Stimulated activated CD4-positive, alpha-beta T cell treated with anti-CD3 and anti-CD28 coated beads, Interleukin-1b, Interleukin-23, amount 100 ng/mL, for 1 hour (primary cell): ENCODE data around the gene MORC1.
"Not testable (repeated sequence)": the region's sequence is repeated elsewhere in the genome, so short reads cannot be mapped to it uniquely, and the experiment has no call there.

Source experiments
- DNase-seq, 2 donors: peaks; one replicate each; pipeline ENCODE4 v3.0.0-alpha.2; 2020; ENCODE audit warnings: low read depth in 2 of 2

Gene MORC1, protein sequence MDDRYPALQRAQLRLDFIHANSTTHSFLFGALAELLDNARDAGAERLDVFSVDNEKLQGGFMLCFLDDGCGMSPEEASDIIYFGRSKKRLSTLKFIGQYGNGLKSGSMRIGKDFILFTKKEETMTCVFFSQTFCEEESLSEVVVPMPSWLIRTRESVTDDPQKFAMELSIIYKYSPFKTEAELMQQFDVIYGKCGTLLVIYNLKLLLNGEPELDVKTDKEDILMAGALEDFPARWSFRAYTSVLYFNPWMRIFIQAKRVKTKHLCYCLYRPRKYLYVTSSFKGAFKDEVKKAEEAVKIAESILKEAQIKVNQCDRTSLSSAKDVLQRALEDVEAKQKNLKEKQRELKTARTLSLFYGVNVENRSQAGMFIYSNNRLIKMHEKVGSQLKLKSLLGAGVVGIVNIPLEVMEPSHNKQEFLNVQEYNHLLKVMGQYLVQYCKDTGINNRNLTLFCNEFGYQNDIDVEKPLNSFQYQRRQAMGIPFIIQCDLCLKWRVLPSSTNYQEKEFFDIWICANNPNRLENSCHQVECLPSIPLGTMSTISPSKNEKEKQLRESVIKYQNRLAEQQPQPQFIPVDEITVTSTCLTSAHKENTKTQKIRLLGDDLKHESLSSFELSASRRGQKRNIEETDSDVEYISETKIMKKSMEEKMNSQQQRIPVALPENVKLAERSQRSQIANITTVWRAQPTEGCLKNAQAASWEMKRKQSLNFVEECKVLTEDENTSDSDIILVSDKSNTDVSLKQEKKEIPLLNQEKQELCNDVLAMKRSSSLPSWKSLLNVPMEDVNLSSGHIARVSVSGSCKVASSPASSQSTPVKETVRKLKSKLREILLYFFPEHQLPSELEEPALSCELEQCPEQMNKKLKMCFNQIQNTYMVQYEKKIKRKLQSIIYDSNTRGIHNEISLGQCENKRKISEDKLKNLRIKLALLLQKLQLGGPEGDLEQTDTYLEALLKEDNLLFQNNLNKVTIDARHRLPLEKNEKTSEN

DNA sequence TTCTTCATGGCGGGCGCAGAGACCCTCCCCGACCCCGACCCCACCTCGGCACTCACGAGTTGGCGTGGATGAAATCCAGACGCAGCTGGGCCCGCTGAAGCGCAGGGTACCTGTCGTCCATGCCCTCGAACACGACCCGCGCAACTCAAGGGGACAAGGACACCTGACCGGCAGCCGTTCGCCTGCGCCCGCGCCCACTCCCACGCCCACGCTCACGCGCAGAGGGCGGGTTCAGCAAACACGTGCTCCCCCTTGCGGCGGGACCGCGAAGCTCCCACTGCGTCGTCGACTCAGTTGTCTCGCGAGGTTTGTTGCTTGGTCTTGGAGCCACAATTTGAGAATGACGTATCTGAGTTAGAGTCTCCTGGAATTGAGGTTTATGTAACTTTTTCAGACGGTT, at the start of gene MORC1:
TSS of gene MORC1 (minus strand) at position 196 of the 400 bp plus-strand sequence. CDS start at position 121, 75 bp downstream.
- DNase-seq: no peak

DNA sequence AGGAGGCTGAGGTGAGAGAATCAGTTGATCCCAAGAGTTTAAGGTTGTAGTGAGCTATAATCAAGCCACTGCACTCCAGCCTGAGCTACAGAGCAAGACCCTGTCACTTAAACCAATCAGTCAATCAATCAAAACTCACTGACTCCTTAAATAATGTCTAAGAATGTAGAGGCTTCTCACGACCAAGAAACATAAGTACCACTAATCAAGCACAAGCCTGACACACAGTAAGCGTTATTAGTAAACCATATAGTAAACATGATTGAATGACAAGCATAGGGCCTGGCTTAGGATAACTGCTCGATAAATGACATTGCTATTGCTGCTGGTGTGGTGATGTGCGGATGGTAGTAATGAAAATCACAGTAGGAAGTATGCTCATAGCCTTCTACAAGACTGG, 48.0 kb upstream of the MORC1 start:
- DNase-seq: no peak

DNA sequence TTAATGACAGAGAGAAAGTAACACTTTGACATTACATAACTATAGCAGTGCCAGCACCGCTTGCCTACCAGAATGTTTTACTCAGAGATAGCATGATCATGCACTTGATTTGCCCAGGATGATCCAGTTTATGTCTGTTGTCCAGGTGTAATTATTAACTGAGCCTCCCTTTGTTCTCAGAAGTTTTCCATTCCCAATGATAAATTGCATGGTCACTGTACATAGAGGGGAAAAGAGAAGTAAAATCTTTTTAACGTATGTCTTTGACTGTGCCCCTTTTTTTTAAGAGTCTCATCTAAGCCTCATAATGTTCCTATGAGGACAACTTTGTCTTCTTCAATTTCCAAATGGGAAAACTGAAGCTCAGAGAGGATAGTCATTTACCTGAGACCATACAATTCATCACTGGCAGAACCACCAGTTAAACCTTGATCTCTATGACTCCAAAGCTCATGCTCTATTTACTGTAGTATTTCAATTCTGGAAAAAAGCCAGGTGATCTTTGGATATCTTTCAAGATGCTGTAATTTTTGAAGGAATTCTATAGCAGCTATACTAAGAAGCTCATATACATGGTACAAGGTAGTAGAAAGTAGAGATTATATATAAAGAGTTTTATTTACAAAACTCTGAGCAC, 43.7 kb upstream of the MORC1 start:
- no peak for DNase-seq

DNA sequence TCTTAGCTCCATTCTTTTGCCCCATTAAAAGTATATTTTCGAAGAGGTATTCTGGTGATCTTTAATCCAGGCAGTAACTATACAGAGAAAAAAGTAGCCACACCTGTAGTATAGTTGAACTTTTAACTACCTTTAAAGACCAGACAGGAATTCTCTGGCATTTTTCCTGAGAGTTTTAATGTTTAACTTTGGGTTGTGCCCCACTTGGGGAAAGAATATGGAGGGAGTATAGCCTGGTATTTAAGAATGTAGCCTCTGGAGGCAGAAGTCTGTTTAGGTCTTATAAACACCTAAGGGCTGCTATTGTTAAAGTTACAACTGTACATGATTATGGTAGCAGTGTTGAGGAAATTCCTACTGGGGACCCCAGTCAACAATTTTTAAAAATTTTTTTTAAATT, 37.9 kb upstream of the MORC1 start:
- no peak for DNase-seq

DNA sequence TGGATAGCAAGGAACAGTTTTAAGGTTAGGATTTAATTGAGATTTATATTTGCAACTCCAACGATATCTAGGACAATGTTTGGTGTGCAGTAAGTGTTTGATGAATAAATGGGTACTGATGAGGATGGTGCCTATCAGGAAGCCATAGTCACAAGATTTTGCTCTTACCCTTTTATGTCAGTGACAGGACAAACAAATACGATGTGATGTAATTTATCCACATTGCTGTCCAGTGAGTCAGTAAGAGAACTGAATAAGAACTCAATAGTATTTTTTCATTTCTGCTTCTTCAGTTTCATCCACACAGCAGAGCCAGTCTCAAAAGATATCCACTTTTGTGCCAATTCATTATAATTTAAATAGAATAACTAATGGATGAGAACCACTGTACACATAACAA, 37.0 kb upstream of the MORC1 start:
- no peak for DNase-seq

DNA sequence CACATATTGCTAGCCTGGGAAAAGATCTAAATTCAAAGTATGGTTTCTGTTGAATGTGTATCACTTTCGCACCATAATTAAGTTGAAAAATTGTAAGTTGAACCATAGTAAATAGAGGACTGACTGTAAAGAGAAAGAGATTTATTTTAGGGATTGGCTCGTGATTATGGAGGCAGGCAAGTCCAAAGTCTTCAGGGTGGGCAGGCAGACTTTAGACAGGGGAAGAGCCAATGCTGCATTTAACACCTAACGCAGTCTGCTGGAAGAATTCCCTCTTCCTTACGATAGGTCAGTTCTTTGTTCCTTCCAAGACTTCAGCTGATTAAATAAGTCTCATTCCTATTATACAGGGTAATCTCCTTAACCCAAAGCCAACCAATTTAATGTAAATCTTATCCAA, 34.4 kb upstream of the MORC1 start:
- no peak for DNase-seq

DNA sequence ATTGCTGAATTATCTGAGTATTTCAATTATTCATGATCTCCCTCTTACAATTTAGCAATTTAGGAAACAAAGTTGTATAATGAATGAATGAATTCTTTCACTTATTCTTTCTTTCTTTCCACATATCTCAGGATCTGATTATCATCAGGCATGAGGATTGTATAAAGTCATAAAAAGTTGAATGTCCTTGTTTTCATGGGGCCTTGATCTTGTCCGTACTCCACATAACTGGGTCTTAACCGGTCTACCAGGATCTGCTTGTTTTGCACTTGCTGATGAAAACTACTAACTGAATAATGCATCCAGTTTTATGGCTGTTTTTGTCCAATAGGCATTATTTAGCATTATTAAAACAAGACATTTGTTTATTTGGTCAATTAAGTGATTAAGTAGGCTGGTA, 31.1 kb upstream of the MORC1 start:
- DNase-seq: no peak

DNA sequence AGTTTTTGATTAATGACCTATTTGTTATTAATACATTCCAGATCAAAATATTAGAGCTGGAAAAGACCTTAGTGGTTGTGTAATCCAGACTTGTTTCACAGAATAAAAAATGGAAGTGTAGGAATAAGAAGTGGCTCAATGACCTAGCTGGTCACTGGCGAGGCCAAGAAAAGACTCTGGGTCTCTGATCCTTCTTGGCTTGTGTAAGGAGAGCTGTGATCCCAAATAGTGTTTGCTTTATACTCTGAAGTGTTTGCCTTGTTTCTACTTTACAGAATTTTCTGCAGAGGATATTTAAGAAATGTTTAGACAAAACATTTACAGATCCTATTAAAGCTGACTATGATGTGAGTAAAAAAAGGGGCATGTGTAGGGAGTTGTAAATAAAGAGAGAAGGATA, 25.7 kb upstream of the MORC1 start:
- DNase-seq: no peak

DNA sequence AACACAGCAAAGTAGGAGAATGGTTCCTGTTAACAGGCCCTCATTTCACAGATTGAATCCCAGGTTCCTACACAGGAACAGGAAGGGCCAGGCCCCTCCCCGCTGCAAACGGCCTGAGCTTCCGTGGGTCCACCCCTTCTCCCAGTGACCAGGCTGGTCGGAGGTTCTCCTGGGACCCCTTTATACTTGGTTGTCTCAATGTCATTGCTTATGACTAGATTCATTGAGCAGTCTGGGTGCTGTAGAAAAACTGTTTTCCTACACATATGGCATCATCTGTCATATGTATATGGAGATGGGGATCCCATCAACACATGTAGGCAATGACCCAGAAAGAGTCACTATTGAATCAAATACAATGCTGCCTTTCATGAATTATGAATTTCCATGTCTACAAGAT, 22.4 kb upstream of the MORC1 start:
- no peak for DNase-seq

DNA sequence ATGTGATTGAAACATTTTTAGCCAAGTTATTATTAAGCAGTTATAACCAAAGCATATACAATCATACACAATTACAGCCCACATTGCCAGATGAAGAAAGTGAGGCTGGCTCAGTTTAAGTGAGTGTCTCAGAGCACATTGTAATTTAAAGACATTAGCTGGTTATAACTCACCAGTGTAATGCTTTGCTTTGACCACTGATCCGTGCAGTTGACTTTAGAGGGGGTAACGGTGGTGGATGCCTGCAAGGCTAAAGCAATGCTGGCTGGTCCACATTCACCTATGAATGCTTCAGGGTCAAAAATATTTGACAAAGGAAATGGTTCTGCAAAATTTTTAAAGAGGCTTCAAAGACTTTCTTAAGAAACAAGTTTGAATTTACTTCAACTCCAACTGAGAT, 19.8 kb upstream of the MORC1 start:
- DNase-seq: no peak

DNA sequence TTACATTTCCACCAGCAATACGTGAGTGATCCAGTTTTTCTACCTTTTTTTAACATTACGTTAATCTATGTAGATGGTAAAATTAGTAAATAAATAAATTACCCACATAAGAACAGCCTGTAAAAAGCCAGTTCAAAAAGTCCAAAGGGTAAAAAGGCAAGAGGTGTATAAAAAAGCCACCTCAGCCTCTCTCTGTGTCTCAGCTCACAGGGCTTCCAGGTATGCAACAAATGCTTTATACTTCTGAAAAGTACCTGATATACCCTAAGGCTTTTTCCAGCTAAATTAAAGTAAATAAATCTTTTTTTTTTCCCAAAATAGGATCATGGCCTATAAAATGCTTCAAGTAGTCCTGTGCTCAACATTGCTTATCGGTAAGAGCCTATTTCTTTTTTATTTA, 18.6 kb upstream of the MORC1 start, which contains the start of gene C3orf85:
TSS of gene C3orf85 (plus strand) at position 197 of the 400 bp plus-strand sequence. CDS start at position 326, 129 bp downstream.
- no peak for DNase-seq

DNA sequence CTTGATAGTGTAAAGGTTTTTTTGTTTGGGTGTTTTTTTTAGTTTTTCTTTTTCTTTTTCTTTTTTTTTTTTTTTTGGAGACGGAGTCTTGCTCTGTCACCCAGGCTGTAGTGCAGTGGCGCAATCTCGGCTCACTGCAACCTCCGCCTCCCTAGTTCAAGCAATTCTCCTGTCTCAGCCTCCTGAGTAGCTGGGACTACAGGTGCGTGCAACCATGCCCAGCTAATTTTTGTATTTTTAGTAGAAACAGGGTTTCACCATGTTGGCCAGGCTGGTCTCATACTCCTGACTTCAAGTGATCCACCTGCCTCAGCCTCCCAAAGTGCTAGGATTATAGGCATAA, 15.5 kb upstream of the MORC1 start:
- DNase-seq: not testable (repeated sequence)

DNA sequence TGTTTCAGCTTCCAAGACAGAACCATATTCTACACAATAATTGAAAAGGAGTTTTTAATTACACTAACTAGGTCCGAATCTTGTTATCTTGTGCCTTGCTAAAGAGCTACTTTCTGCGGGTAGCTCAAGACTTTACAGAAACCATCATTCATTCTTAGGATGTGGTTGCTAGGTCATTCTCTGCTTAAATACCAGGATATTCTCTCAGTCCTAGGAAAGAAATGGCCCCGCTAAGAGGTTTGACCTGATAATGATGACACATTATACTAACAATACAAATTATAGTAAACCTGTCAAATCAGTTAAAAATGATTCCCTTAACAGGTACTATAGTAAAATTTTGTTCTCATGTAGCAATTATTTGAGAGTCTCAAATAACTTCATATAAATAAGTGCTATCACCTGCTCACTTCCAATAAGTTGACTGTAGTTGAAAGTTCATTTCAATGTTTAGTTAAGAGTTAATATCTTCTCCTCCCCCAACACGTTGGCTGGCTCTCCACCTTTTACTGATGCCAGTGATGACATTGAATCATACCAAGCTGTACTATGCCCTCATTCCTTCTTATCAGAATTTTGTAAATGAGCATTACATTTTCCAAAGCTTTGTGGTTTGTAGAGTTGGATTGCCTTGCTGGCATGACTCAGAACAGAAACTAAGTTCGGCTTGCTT, 15.0 kb upstream of the MORC1 start:
- DNase-seq: no peak

DNA sequence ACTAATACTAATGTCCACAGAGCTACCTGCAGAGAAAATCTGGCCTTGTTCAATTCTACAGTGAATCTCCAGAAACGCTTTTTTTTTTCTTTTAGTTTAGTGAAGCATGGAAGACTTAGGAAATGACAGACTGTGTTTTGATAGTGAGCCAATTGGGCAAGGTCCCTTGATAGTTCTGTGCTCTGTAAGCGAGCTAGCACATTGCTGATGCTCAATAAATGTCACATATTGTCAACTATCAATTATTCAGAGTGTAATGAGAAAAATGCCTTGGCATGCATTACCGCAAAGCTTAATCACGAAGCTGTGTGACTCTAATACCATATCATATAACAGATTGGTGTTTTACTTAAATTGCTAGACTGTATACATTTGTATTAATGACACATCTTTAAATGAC, 13.3 kb upstream of the MORC1 start:
- DNase-seq: no peak

DNA sequence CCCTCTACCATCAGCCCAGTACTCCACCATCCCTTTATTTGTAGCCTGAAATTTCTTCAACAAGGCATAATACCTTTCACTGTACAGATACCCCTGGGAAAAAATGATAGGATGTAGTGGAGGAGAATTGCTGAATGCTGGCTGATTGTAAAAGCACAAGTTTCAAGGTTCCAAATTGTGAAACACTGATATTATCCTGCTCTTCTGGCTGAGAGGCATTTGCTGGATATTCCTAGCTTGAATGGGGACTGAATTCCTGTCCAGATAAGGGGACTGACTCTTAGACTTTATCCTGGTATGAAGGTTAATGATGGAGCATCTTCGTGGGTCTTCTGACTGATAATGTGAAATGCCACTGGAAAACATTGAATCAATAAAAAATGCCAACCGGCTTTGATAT, 9.6 kb upstream of the MORC1 start:
- DNase-seq: no peak

DNA sequence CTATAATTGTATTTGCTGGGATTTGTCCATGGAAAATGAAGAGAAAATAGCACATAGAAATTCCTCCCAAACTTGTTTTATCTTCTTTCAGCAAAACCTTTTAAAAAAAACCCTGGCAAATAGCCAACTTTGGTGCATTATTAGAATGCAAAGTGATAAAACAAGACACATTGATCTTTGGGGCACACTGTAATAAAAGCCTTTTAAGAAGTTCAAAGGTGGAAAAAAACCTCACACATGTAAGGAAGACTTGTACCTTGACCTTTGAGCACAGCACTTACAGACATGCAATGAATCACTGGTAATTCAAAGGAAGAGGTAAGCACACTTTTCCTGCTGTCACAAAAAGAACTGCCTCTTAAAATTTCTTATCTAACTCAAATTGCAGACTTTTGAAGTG, 8.0 kb upstream of the MORC1 start:
- no peak for DNase-seq

DNA sequence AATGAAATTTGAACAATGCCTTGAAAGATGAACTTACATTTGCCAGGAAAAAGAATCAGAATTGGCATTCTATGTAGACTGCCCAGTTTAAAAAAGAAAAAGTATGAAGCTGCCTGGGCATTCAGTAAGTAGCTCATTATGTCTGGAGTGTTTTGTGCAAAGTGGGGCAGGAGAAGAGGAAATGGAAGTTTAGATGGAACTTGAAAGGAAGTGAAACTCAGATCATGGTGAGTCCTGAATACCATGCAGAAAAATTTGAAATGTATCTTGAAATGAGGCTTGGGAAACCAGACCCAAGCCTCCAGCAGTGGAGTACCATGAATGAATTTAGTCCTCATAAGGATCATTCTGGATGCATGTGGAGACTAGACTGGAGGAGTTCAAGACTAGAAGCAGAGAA, 4.8 kb upstream of the MORC1 start:
- no peak for DNase-seq

DNA sequence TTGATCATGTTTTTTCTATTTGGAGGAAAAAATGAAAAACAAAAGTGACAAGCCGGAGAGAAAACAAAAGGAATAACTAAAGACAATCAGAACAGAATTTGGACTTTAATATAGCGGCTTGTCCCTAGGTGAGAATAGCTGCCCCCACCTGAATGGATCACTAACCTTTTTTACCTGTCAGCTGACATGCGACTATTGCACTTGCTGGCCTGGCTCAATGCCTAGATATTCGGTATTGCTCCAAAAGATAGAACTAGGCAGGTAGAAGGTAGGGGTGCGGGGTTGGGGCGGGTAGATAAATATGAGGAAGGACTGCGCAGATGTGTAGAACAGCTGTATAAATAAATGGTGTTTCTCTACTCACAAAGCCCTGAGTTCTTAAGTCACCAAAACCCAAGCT, 650 bp upstream of the MORC1 start:
- no peak for DNase-seq

DNA sequence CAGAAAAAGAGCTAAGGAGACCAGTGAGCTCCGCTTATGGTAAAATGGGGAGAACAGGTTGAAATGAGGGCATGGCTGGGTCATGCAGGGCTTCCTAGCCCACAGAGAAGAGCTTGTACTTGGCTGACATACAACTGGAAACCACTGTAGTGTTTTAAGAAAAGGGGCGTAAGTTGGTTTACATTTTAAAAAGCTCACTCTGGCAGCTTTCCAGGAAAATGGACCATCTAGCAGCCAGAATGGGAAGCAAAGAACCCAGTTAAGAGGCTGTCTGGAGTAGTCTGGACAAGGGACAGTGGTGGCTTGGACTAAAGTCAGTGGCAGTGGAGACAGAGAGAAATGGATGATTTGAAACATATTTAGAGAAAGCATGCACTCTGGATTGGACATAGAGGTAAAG, 1.9 kb downstream of the MORC1 start:
- no peak for DNase-seq

DNA sequence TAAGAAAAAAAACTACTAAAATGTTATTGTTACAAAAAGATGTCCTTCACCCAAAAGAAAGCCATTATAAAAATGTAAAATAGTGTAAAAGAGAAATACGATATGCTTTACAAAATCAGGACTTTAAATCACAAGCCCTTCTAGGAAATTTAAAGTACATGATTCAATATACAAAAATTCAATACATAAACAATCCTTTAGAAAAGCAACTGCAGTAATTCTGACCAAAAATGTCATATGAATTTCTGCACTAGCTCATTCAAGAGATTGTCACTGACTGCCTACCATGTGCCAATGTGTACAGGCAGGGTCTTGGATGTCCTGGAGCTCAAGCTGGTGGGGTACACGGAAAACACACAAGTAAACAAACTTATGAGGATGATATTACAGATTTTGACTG, 2.5 kb downstream of the MORC1 start:
- no peak for DNase-seq

DNA sequence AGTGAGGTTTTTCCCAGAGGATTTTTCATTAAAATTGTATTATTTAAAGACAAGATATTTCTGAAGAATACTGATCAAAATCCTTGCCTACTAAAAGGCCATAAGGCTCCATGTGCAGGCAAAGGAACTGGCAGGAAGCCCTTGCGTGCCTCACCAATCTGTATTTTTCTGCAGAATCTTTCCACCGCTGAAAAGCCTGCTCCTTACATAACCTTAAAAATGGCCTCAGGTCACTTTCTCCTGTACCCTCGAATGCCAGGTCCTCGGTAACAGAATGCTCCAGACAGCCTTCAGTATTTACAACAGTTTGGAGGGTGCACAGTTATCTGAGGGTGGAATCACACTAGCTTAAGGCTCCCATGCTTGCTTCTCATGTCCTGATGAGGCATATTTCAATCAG, 3.2 kb downstream of the MORC1 start:
- no peak for DNase-seq
